Activated gamma-delta T cell (primary cell): ENCODE results near the gene NECAB3.

Source experiments
- DNase-seq: peaks from one replicate; lab custom pipeline; 2025; lab: John Stamatoyannopoulos, UW

Gene NECAB3

DNA sequence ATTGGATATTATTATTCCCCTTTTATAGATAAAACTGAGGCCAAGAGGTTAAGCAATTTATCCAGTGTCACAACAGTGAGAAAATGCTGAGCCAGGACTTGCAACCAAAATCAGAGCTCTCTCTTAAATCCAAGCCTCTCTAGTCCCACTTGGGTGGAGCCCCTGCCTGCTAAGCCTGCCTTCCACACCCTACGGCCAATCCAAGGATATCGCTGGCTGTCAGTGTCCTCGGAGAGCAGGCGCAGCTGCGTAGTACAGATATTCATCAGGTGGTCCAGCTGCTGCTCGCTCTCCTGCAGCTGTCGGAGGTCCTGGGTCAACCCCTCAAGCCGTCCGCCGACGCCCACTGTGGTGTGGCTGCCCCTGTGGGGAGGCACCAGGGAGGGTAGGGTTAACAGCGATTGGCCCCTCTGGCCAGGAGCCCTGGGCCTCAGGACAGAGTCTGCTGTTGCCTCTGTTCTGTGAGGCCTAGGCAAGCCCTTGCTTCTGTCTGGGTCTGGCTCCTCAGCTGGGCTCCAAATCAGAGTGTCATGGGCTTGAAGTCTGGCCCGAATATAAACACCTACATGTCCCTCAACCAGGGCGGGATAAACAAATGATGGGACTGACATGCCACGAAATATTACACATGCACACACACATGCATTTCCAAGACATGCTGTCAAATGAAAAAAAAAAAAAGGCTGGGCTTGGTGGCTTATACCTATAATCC lies 3.9 kb upstream of the NECAB3 start:
- DNase-seq: no peak

DNA sequence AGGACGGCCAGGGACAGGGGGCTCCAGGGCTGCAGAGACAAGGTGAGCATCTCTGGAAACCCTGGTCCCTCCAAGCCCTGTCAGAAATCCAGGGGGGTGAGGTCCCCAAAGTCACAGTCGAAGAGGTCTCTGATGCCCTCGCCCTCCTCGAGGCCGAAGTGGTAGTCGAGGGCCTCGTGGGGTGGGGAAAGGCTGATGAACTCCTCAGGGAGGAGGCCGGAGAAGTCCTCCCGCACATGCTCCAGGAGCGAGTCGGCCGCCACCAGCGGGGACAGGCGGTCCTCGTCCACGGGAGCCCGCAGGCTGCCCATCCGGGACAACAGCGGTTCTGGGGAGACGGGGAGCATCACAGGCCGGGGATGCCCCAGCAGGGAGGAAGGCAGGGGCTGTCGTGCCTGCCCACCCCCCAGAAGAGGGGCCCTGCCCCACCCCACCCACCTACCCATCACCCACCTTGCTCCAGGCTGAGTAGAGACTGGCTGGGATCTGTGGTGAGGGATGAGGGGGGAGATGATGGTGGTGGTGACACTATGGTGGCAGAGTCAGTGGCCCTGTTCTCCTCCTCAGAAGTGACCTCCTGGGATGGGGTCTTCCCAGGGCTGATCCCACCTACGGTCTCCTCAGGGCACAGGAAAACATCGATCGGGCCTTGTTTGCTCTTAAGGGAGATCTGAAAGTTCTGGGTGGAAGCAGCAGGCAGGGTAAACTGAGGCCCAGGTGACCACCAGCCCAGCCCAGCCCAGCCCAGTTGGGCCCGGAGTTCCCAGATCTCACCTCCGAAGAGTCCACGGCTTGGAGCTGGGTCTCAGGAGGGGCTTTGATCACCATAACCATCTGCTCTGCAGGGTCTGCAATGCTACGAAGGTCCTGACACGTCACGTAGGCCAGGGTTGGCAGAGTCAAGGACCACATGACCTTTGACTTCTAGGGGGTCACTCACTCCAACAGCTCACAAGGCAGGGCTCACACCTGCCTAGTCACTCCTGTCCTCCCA lies 2.7 kb upstream of the NECAB3 start:
- DNase-seq: no peak

DNA sequence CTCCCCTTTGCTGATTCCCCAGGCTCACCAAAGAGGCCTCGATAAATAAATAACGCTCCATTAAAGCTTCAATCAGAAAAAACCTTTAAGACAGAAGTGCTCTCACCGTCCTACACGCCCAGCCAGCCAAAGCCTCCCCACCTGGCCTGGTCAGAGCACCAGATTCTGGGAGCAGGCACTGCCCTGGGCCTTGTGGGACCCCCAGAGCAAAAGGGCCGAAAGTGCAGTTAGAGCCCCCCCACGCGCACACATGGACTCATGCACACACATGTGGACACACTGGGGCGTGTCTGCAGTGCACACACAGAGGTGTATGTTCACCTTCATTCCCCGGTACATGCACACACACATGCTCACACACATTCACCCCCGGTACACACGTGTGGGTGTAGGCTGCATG lies 1.9 kb upstream of the NECAB3 start:
- DNase-seq: no peak

DNA sequence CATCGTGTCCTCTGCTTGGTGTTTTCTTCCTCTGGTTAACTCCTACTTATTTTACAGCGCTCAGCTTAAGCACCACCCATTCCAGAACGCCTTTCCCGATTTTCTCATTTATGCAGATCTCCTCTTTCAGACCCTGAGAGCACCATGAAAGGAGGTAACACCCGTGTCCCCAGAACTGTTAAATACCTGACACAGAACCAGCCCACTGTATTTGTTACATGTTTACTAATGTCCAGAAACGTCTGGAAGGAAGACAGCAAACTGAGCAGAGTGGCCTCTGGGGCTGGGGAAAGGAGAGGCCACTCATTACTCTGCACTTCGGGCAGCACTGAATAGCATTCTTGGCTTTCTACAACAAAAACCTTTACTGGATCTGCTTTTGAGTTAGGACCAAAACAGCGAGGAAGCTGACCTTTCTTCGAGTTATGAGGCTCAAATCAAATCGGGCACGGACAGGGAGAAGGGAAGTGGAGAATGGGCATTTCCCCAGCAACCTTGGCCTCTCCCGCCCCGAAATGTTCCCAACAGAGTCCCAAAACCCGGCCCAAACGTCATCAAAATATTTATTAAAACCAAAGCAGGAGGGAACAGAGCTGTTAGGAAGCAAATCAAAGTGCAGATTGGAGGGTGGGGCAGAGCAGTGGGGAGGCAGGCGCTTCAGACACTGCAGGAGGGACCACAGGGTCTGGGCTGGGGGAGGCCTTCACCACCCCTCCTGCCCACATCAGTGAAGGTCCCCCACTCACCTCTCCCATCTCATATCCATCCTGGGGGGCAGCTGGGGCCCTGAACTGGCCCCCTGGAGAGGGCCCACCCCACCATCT lies 1.1 kb upstream of the NECAB3 start:
- DNase-seq: no peak

DNA sequence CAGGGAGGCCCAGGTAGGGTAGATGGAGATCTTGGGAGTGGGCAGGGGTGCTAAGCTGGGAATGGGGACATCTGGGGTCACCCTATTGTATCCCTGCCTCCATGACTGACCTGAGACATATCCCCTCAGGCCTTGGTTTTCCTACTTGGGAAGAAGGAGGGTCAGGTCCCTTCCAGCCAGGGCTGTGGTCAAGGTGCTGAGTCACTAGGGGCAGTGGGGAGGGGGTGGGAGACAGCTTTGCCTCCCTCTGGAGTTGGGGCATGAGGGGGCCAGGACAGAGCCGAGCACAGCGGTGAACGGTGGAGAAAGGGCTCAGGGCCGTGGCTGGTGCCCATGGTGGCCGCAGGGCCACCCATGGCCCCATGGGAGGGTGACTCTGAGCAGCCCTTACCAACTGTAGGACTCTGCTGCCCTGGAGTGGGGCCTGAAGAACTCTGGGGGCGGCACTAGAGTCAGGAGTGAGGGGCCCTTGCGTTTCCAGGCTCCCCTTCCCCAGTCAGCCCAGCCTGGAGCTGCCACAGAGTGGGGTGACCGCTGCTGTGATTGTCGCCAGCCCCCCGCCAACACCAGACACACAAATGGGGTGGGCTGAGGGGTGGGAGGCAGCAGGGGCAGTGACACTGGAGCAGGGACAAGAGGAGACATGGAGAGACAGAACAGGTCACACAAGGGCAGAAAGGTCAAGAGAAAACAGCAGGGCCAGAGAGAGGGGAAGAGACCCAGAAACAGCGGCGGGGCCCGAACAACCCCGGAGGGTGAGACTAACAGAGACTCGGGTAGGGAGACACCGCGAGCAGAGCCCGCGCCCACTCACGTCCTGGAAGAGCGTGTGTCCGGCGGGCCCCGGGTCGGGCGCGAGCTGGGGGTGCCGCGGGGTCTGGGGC lies 576 bp downstream of the NECAB3 start:
- DNase-seq: no peak

DNA sequence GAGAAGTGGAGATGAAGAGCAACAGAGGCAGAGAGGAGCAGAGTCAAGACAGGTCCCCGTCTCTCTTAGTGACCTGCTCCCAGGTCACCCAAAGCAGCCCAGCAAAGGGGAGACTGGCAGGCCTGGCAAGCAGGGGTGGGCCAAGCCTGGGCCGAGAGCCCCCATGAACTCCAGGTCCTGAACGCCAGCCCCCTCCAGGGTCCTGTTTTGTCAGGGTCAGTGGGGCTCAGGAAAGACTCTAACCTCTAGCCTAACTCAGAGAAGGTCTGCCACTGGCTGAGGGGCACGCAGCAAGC lies 1.2 kb downstream of the NECAB3 start:
- no peak for DNase-seq

DNA sequence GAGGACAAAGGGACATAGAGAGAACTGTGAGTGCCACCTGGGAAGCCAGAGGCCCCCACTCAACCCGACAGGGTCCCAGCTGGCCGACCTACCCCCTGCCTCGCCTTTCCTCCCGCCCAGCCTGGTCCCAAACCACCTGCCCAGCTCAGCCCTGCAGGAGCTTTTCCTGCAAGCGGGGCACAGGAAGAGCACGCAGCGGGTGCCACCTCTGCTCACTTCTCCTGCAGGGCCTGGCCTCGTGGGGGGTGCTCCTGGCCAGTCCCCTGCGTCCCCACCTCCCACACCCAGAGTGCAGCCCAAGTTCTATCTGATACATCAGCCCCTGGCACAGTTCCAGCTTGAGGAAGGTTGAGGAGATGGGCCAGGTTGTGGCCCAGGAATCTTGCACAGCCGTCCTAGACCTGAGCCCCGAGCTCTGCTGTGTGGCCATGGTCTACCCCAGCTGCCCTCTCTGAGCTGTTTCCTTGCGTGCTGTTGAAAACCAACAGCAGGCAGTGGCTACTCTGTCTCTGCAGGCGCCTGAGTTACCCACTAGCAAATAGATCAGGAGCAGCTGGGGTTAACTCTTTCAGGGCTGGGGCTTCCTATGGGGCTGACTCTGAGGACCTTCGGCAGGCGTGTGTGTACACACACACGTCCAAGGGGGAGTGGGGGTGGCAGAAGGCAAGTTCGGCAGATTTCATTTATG lies 1.7 kb downstream of the NECAB3 start:
- no peak for DNase-seq

DNA sequence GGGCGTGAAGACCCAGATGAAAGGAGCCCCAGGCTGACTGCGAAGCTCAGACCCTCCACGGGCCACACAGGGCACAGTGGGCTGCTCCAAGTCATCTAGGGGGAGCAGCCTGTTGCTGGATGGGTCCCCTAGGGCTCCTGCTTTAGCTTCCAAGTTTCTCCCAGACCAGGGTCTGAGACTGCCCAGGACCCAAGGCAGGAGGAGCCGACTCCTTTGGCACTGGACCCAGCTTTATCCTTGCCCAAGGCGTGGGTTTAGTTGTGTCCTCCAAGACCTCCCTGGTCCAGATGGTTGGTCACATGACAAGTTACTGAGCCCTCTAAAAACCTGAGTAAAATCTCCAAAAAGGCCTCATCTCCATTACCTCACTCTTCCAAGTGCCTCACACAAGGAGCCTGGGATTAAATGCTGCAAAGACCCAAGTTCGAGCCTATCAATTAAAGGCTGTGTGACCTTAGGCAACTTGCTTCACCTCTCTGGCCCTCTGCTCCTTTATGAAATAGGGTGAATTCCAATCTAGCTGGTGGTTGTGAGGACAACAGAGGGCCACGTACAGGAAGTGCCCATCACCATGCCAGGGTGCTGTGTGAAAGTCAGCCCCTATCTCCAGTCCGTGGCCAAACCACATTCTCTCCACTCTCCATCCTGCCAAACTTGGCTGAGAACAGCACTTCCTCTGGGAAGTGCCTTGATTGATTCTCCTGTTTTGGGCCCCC lies 2.5 kb downstream of the NECAB3 start:
- DNase-seq: no peak

DNA sequence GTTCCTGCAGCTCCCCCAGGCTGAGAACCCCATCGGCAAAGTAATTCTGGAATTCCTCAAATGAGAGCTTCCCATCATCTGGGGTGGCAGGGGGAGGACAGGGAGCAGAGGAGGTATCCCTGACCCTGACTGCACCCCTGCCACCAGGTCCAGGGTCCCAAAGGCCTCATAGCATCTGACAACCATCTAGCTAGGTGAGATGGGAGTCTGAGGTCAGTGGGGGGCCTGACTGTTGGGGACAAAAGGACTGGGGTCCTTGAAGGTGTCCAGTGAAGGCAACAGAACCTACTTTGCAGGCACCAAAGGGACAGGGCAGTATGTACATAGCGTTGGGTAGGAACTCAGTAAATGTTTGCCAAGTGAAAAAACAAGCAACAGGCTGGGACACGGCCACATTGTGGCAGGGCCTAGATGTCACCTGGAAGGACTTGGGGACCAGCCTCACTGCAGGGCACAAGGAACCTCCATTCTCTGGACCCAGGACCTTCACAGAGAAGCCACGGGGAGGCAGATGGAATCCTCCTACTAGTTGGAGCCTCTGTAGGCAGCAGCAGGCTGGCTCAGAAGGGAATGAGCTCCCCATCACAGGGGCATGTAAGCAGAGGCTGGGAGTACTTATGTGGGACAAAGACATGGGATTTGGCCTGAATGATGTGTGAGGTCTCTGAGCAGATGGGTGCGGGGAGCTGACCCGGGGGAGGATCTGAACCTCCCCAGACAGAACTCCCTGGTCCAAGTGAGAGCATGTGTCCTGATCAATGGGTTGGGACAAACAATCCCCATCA lies 3.3 kb downstream of the NECAB3 start:
- DNase-seq: no peak

DNA sequence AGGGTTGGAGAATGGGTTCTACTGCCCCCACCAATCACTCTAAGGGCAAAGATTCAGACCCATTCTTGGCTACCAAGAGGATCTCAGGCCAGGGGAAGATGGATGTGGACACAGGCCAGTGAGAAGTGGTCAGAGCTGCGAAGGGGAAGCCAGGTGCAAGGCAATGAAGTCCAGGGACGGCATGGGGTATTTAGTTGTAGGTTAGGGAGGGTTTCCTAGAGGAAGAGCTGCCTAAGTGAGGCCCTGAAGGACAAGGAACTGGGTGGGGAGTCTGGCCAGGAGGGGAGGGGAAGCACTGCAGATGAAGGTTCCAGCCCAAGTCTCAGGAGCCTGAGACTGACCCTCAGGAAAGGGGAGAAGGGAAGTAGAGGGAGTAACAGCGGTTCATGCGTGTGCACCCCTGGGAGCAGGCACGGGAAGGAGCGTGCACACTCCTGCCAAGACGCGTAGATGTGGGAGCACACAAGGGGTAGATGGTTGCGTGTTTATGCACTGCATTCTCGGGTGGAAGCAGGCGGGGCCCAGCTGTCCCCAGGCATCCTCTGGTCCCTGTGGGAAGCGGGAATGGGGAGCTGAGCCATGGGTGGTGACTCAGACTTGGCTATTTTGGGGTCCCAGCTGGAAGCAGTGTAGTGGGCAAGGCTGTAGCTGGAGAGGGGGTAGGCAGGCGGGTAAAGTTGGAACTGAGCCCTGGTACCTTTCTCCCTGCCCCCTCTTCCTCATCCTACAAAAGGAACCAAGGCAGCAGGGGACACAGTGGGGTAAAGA lies 4.2 kb downstream of the NECAB3 start:
- DNase-seq: no peak

DNA sequence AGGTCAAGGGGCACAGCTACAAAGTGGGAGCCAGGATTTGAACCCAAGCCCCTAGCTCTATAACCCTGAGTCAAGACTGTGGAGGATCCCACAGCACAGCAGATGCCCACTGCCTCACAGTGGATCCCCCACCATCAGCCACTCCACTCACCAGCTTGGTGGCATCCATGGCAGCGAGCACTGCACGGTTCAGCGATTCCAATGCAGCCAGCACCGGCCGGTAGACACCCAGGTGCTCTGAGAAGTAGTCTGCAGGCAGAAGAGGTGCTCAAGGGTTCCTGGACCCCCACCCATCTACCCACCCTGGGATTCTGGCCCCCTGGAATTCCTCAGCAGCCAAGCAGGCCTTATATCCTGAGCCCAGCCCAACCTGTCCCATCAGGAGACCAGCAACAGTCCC lies 5.0 kb downstream of the NECAB3 start:
- DNase-seq: no peak

DNA sequence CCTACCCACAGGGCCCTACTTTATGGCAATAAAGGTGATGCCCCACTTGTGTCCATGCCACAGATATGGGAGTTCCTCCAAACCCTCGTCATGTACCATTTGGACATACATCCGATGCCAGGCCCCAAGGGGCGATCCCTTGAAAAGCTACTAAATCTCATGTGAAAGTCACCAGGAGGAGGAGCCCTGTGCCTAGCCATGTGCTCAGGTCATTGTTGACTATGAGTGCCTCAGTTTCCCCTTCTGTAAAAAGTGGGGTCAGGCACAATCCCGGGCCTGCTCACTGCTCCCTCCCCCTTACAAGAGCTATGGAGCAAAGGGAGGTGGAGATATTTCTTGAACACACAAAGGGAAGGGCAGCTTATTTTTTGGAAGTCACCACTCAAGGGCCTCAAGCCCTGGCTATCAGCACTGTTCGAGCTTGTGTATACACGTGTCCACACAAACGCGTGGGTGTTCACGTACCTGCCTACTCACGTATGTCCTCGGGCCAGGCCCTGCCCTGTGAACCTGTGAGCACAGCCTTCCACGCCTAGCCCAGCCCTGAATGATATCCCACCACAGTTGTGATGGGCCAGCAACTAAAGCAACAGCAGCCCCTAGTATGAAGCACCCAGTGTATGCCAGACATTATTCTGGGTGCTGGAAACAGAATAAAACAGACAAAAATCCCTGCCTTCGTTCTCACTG lies 5.6 kb downstream of the NECAB3 start:
- DNase-seq: no peak

DNA sequence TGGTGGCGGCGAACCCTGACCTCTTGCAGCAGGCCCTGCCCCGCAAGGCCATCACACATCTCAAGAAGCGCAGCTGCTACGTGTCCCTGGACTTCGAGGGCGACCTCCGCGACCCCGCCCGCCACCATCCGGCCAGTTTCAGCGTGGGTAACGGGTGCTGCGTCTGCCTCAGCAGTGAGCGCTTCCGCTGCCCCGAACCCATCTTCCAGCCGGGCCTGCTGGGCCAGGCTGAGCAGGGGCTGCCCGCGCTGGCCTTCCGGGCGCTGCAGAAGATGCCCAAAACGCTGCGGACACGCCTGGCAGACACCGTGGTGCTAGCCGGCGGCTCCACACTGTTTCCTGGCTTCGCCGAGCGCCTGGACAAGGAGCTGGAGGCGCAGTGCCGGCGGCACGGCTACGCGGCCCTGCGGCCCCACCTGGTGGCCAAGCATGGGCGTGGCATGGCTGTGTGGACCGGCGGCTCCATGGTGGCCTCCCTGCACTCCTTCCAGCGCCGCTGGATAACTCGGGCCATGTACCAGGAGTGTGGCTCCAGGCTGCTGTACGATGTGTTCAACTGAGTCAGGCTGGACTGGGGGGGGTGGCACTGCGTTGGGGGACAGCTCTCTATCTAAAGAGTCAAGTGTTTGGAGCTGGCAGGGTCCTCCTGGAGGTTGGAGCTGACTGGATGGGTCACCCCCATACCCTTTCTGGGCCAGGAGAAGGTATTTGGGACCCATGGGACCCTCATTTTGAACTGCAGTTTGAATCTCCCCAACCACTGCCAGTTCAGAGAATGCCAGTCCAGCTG lies 6.4 kb downstream of the NECAB3 start:
- peak; percentile 55 for DNase-seq

DNA sequence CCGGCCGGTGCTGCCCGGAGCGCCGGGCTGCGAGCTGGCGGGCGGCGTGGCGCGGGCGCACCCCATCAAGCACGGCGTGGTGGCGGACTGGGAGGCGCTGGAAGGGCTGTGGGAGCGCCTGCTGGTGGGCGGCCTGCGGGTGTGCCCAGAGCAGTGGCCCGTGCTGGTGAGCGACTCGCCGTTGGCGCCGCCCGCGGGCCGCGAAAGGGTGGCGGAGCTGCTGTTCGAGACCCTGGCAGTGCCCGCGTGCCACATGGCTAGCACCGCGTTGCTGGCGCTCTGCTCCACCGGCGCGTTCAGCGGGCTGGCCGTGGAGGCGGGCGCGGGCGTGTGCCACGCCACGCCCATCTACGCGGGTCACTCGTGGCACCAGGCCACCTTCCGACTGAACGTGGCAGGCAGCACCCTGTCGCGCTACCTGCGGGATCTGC lies 7.0 kb downstream of the NECAB3 start:
- peak; percentile 38 for DNase-seq

DNA sequence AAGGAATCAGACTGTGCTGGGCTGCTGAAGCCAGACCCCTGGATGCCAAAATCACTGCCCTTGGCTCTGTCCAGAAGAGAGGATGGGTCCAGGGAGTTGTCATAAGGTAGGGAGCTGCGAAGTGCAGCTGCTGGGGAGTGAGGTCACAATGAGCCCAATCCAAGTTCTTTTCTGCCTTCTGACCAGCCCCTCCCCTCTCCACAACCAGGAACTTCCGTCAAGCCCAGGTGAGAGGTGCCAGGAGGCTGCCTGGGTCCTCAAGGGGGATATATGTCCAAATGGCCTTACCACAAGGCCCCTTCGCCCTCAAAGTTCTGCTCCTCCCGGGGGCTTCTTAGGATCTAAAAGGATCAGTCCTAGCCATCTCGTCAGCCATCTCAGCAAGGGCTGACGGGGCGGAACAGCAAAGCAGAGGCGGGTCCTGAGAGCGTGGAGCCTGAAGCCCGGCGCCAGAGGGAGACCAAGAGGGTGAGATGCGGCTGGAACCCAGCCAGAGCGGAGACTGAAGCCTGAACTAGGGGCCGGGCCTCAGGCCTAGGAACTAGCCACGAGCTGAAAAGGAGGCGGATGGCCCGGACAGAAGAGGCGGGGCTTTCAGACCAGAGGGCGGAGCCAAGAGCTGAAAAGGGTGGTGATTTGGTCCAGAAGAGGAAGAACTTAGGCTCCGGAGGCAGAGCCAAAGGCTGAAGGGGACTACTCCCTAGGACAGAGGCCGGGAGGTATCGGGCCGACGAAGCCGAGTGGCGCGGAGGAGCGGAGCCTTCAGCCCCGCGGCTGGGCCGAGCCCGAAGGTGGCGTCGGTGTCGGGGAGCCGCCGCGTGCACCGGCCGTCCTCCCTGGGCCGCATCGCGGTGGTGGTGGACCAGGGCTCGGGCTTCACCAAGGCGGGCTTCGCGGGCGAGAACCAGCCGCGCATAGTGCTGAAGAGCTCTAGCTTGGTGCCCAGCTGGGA lies 7.7 kb downstream of the NECAB3 start, which contains the start of gene ACTL10:
Gene ACTL10 (plus strand): TSS at position 651 of the 952 bp plus-strand sequence. CDS start 555 bp downstream, outside the sequence.
- DNase-seq: peak; percentile 37

DNA sequence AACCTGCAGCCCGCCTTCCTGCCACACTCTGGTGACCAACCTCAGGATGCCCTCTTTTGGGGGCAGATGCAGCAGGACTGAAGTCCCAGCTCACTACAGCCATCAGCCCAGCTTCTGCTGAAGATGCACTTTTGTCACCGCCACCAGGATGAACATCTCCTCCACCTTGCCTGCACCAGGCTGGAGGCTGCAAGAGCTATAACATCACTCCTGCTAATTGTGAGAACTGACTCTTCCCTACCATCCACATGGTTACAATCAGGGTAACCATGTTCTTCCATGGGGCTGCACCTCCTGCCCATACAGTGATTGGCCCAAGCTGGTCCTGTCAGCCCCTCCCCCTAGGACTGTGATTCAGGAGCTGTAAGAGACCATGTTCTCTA lies 9.5 kb downstream of the NECAB3 start:
- no peak for DNase-seq
